HG02759 (cell line): ENCODE measurements around the gene CATSPERZ.

Experiments
- ATAC-seq: cut with Tn5 transposase; IDR thresholded peaks from one replicate; pipeline ENCODE4 v1.9.1; 2021; ENCODE audit warnings: mild to moderate bottlenecking, moderate library complexity; ENCODE audit not compliant: unreplicated experiment

The CATSPERZ gene

GRCh38 chr11:64299847-64300648 is at the start of gene CATSPERZ:
TSS of gene CATSPERZ (plus strand) at chr11:64300358. CDS start at chr11:64300411, 53 bp downstream.
- no peak for ATAC-seq

GRCh38 chr11:64250415-64251015 is 49.6 kb upstream of the CATSPERZ start:
- no peak for ATAC-seq

- ATAC-seq = peak; percentile 44
These were observed 49.0 kb upstream of the CATSPERZ start, which contains the start of gene PLCB3 for GRCh38 chr11:64251016-64251752. TSS of gene PLCB3 (plus strand) at chr11:64251530. CDS start at chr11:64251650, 120 bp downstream.

GRCh38 chr11:64251753-64252002 is 48.5 kb upstream of the CATSPERZ start:
- ATAC-seq = no peak

- no peak for ATAC-seq
These were observed 47.9 kb upstream of the CATSPERZ start for GRCh38 chr11:64252003-64252872.

- ATAC-seq = no peak
These were observed 47.1 kb upstream of the CATSPERZ start for GRCh38 chr11:64253043-64253442.

GRCh38 chr11:64253481-64253880 is 46.7 kb upstream of the CATSPERZ start:
- no peak for ATAC-seq

- no peak for ATAC-seq
These were observed 45.8 kb upstream of the CATSPERZ start for GRCh38 chr11:64254326-64254725.

- no peak for ATAC-seq
These were observed 44.7 kb upstream of the CATSPERZ start for GRCh38 chr11:64255135-64256128.

GRCh38 chr11:64256300-64256699 is 43.9 kb upstream of the CATSPERZ start:
- no peak for ATAC-seq

- no peak for ATAC-seq
These were observed 41.8 kb upstream of the CATSPERZ start for GRCh38 chr11:64258356-64258755.

GRCh38 chr11:64258946-64259532 is 41.1 kb upstream of the CATSPERZ start:
- no peak for ATAC-seq

GRCh38 chr11:64259533-64260067 is 40.6 kb upstream of the CATSPERZ start:
- no peak for ATAC-seq

GRCh38 chr11:64260147-64260708 is 39.9 kb upstream of the CATSPERZ start:
- no peak for ATAC-seq

- ATAC-seq = no peak
These were observed 38.5 kb upstream of the CATSPERZ start for GRCh38 chr11:64261556-64262080.

- no peak for ATAC-seq
These were observed 37.7 kb upstream of the CATSPERZ start for GRCh38 chr11:64262271-64263002.

- no peak for ATAC-seq
These were observed 36.9 kb upstream of the CATSPERZ start for GRCh38 chr11:64263021-64263946.
